Fibroblast of lung (primary cell): Measurements from ENCODE around the gene PLA2G6. TPM values are rescaled to one million over a fixed set of nuclear protein-coding genes. Genes with fewer than 3 reads are reported as not detected.

Experiments used
- DNase-seq, 2 donors: peaks; one replicate each; pipeline versions ENCODE4 v3.0.0 to v3.0.0-alpha.2; 2010; ENCODE audit warnings: low read depth in 2 of 2
- H2AFZ ChIP-seq: 2 replicates; pipeline ENCODE4 v1.5.1; 2012; ENCODE audit warnings: low read length, control low read depth, inconsistent platforms
- H3K27ac ChIP-seq: 2 replicates; pipeline ENCODE4 v1.5.1; 2011; ENCODE audit warnings: low read length, control low read depth; ENCODE audit not compliant: insufficient read depth
- H3K27me3 ChIP-seq: 2 replicates; pipeline ENCODE4 v1.5.1; 2011; ENCODE audit warnings: mild to moderate bottlenecking, low read length; ENCODE audit not compliant: control insufficient read depth, insufficient read depth
- H3K36me3 ChIP-seq: 2 replicates; pipeline ENCODE4 v1.5.1; 2011; ENCODE audit warnings: low read length; ENCODE audit not compliant: control insufficient read depth, insufficient read depth
- H3K4me1 ChIP-seq: 2 replicates; pipeline ENCODE4 v1.5.1; 2011; ENCODE audit warnings: low read length; ENCODE audit not compliant: control insufficient read depth, insufficient read depth; ENCODE audit errors: extremely low read depth
- H3K4me2 ChIP-seq: 2 replicates; pipeline ENCODE4 v1.5.1; 2011; ENCODE audit warnings: low read length, control low read depth; ENCODE audit not compliant: insufficient read depth; ENCODE audit errors: extremely low read depth
- H3K4me3 ChIP-seq, 4 experiments: fragments of 200-600 bp in 1 of 4; sonication (generic) in 1 of 4; replicated peaks in 1 of 4; 2 replicates each; pipeline ENCODE4 v1.5.1; 2011 to 2016; ENCODE audit warnings: low read length in 4 of 4, low read depth in 3 of 4, mild to moderate bottlenecking in 3 of 4, control low read depth in 2 of 4, inconsistent platforms in 1 of 4, mixed read lengths in 1 of 4; ENCODE audit not compliant: insufficient read depth in 1 of 4; ENCODE audit errors: control extremely low read depth in 1 of 4
- H3K79me2 ChIP-seq: 2 replicates; pipeline ENCODE4 v1.5.1; 2012; ENCODE audit warnings: mild to moderate bottlenecking, low read length, inconsistent platforms; ENCODE audit not compliant: control insufficient read depth, insufficient read depth
- H3K9ac ChIP-seq: 2 replicates; pipeline ENCODE4 v1.5.1; 2011; ENCODE audit warnings: mild to moderate bottlenecking, low read length, control low read depth; ENCODE audit not compliant: insufficient read depth
- H3K9me3 ChIP-seq: 2 replicates; pipeline ENCODE4 v1.5.1; 2012; ENCODE audit warnings: low read depth, low read length; ENCODE audit not compliant: control insufficient read depth, insufficient read depth
- H4K20me1 ChIP-seq: 2 replicates; pipeline ENCODE4 v1.5.1; 2011; ENCODE audit warnings: low read length; ENCODE audit not compliant: control insufficient read depth, insufficient read depth; ENCODE audit errors: extremely low read depth
- CTCF ChIP-seq, 2 donors: IDR thresholded peaks in 1 of 2; conservative IDR thresholded peaks in 1 of 2; 1 replicate in 1 of 2; 2 replicates in 1 of 2; pipeline ENCODE4 v1.5.1; 2011 to 2012; ENCODE audit warnings: low read length in 2 of 2, control low read depth in 1 of 2, inconsistent platforms in 1 of 2, low read depth in 1 of 2, mild to moderate bottlenecking in 1 of 2
- EZH2 ChIP-seq: IDR thresholded peaks from 2 replicates; pipeline ENCODE4 v1.5.1; 2012; ENCODE audit warnings: low read length, control low read depth, mild to moderate bottlenecking; ENCODE audit errors: missing control alignments
- polyA plus RNA-seq, 2 donors: library from polyadenylated mRNA; depleted of rRNA in 1 of 2; stranded (reverse) in 1 of 2; unstranded in 1 of 2; fragments of >200 nt; gene quantifications; 2 replicates each; pipeline ENCODE4 v1.2.1, GENCODE V29; 2011 to 2012; ENCODE audit warnings: missing spikeins in 1 of 2
- total RNA-seq: library from RNA; depleted of rRNA; stranded (reverse); fragments of >200 nt; gene quantifications from 2 replicates; pipeline ENCODE4 v1.2.1, GENCODE V29; 2014

PLA2G6 gene
- total and polyA plus RNA-seq, 2 donors (not counting 1 experiment from before 2014, with no cell fraction given): 4.8 to 29.9 TPM

DNA sequence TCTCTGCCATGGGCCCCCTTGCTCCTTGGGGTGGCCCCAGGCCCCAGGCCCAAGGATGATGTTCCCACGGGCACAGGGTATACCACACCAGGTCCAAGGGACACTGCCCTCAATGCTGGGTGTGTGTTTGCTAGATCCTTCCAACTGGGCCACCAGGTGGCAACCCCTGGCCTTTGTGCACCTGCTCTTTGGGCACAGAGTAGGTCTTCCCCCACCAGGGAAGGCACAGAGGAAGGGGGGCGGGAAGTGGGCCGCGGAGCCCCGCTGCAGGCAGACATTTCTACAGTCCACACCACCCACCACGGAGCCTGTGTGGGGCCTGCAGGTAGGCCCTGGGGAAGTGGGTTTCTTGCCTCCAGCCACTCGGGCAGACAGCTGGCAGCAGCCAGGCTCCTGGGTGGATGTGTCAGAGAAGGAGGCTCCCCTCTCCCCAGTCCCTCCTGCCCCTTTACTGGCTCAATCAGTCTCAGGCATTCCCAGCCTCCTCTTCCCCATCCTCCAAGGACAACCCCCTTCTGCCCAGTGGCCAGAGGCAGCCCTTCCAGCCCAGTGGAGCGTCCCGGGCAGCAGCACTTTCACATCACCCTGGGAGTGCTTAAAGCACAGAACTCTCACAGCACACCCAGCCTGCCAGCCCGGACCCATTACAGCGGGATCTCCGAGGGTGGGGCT, 41.8 kb upstream of the PLA2G6 start:
- Histone ChIP-seq H3K27ac (no peak overlapping the region), H3K36me3 (peaks cover 32% of the 10 kb centered on the region)

GRCh38 chr22:38222797-38223119, 41.1 kb upstream of the PLA2G6 start:
- H2AFZ ChIP-seq: no peak overlapping the region
- no peak for TF ChIP-seq EZH2
- H3K27ac ChIP-seq: no peak overlapping the region
- no peaks in the 10 kb centered on the region for H4K20me1 ChIP-seq
- H3K27me3 ChIP-seq: no peaks in the 10 kb centered on the region
- no peak overlapping the region for H3K4me3 ChIP-seq
- H3K9ac ChIP-seq: no peak overlapping the region
- H3K79me2 ChIP-seq: no peaks in the 10 kb centered on the region
- peaks cover 32% of the 10 kb centered on the region for H3K36me3 ChIP-seq
- no peak for DNase-seq
- no peak overlapping the region for H3K4me2 ChIP-seq
- H3K9me3 ChIP-seq: no peaks in the 10 kb centered on the region
- H3K4me1 ChIP-seq: peaks cover 16% of the 10 kb centered on the region

More for the DNA sequence above, 41.8 kb upstream of the PLA2G6 start:
- Histone ChIP-seq H3K4me2 (no peak overlapping the region), H3K4me1 (peaks cover 10% of the 10 kb centered on the region), H3K27me3 (no peaks in the 10 kb centered on the region), H3K9me3 (no peaks in the 10 kb centered on the region), H2AFZ (no peak overlapping the region), H3K79me2 (no peaks in the 10 kb centered on the region), H4K20me1 (no peaks in the 10 kb centered on the region), H3K4me3 (no peak overlapping the region), H3K9ac (no peak overlapping the region)
- no peak for DNase-seq
- TF ChIP-seq CTCF (conservative IDR thresholded peaks at IDR 0.05 in 1 of 2, IDR thresholded peaks at IDR 0.05 in 1 of 2; ENCODE audit: low read depth in 1 of 2, low read length in 2 of 2) (no peak), EZH2 (no peak)

- no peak overlapping the region for H3K4me3 ChIP-seq
- no peak overlapping the region for H2AFZ ChIP-seq
- DNase-seq: no peak
- H3K9ac ChIP-seq: no peak overlapping the region
- peaks cover 17% of the 10 kb centered on the region for H3K4me1 ChIP-seq
- no peaks in the 10 kb centered on the region for H4K20me1 ChIP-seq
- H3K36me3 ChIP-seq: peaks cover 29% of the 10 kb centered on the region
- H3K79me2 ChIP-seq: no peaks in the 10 kb centered on the region
- TF ChIP-seq EZH2 (no peak), CTCF (conservative IDR thresholded peaks at IDR 0.05 in 1 of 2, IDR thresholded peaks at IDR 0.05 in 1 of 2; ENCODE audit: low read depth in 1 of 2, low read length in 2 of 2) (no peak)
- H3K4me2 ChIP-seq: no peak overlapping the region
- H3K27ac ChIP-seq: no peak overlapping the region
- H3K9me3 ChIP-seq: no peaks in the 10 kb centered on the region
- no peaks in the 10 kb centered on the region for H3K27me3 ChIP-seq
These were observed 40.5 kb upstream of the PLA2G6 start for GRCh38 chr22:38221908-38222796.
